GM21526 (cell line): ENCODE results near the gene BARD1.
"Not testable (repeated sequence)": the region's sequence is repeated elsewhere in the genome, so short reads cannot be mapped to it uniquely, and the experiment has no call there.

Source experiments
- ATAC-seq: cut with Tn5 transposase; IDR thresholded peaks from one replicate; pipeline ENCODE4 v1.9.1; 2021; ENCODE audit warnings: moderate library complexity; ENCODE audit not compliant: unreplicated experiment, low FRiP score

The BARD1 gene

DNA sequence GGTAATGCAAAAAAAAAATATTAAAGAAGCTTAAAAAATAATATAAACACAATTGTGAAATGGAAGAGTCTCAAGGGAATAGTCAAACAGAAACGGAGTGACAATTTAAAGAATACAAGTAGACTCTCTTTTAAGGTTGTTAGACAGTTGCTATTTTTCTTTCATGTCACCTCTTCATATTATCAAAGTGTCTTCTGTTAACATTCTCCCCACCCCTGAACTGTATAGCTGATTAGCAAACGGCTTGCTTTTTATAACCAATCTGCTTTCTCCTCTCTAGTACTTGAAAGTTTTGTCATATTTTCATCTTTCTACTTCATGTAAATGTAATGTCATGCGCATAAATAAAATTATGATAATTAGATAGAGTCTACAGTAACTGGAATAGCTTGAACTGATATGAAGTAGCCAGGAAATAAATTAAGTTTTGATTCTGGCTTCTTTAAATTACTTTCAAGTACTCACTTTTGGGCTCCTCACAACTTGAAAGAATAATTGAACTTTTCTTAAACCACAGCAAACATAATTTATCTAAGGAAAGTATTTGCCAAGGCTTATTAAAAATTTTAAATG, 37.0 kb downstream of the BARD1 start:
- no peak for ATAC-seq

- no peak for ATAC-seq
These were observed 44.3 kb downstream of the BARD1 start for GRCh38 chr2:214765180-214765579.

- no peak for ATAC-seq
These were observed 56.0 kb downstream of the BARD1 start for GRCh38 chr2:214753455-214753854.

GRCh38 chr2:214750529-214750928, 59.0 kb downstream of the BARD1 start:
- no peak for ATAC-seq

DNA sequence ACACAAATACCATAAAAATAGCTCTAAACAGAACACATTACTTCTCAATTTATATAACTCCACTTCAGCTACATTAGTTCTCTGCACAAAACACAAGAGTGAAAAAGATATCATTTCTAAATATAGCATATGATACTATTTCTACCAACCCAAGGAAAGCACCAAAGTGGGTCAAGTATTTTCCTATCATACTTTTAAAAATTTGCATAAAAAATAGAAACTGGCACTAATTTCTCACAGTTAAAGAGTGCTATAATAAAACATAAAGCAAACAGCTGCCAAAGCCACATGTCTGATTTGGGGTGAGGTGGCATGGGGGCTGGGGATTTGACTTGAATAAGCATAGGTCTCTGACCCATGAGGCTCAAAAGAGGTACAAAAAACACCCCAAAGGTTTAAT, 61.5 kb downstream of the BARD1 start:
- ATAC-seq: no peak

- ATAC-seq: no peak
These were observed 67.4 kb downstream of the BARD1 start for GRCh38 chr2:214742119-214742518.

GRCh38 chr2:214740867-214741395, 68.6 kb downstream of the BARD1 start:
- ATAC-seq: no peak

- peak; percentile 94 for ATAC-seq
These were observed 72.3 kb downstream of the BARD1 start for GRCh38 chr2:214737188-214737587.

DNA sequence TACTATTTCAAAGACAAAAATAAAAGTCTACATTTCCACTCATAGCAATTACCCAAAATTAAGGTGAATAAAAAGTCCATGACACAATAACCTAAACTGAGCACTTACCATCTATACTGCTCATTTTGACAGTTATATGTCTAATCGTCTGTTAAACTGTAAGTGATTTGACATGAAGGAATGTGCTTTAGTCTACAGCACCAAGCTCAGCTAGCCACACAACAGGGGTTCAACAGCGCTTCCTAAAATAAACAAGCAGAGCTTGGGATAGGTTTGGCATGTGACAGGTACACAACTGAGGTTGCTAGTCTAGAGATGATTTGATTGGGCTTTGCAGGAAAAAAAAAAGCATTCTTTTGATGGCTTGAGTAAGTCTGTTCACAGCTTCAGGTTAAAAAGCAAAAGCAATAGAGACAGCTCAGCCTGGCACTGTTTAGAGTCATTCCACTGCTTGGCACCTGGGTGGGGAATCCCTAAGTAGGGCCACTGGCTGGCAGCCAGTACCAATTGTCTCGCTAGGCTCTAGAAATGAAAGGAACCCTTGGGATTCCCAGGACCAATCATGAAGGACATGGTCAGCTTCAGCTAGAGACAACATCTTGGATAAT, 78.6 kb downstream of the BARD1 start:
- no peak for ATAC-seq

DNA sequence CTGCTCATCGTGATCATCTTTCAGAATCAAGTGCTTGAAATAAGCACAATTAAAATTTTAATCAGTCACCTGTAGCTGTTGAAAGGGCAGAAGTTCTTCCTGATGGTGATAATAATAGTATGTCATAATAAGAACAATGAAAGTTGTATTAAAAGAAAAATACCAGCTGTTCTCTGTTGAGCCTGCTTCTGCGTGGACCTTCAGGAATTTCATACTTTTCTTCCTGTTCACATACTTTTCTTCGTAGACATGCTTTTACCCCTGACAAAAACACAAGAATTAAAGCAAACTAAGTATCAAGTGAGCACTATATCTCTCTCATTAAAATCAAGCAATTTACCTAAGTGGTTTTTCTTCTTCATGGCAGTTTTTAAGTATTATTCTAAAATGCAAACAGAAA, 79.2 kb downstream of the BARD1 start:
- ATAC-seq: no peak

GRCh38 chr2:214724741-214725140, 84.7 kb downstream of the BARD1 start:
- ATAC-seq: no peak

GRCh38 chr2:214717837-214718236, 91.6 kb downstream of the BARD1 start:
- not testable (repeated sequence) for ATAC-seq

DNA sequence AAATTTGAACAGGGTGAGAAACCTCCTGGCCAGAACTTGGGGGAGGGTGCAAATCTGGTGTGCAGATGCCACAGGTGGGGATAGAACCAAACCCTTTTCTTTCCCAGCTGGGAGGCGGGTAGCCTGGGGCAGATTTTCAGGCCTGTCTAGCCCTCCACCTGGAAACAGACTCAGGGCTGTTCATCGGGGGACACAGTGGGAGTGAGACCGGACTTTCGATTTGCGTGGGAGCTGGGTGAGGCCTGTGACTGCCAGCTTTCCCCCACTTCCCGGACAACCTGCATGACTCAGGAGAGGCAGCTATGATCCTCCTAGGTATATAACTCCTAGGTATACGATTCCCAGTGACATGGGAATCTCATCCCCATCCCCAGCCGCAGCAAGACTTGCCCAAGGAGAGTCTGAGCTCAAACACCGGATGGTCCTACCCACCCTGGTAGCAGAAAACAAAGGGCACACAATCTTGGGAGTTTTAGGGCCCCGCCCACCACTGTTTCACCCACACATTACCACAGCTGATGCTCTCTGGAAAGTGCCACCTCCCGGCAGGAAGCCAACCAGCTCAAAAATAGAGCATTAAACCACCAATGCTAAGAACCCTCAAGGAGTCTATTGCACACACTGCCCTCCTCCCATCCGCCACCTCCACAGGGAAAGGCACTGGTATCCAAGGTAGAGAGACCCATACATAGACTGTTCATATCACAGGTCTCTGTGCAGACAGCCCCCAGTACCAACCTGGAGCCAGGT, 92.5 kb downstream of the BARD1 start:
- ATAC-seq: no peak

GRCh38 chr2:214715025-214715424, 94.5 kb downstream of the BARD1 start:
- no peak for ATAC-seq

GRCh38 chr2:214713080-214713830, 96.2 kb downstream of the BARD1 start:
- no peak for ATAC-seq

DNA sequence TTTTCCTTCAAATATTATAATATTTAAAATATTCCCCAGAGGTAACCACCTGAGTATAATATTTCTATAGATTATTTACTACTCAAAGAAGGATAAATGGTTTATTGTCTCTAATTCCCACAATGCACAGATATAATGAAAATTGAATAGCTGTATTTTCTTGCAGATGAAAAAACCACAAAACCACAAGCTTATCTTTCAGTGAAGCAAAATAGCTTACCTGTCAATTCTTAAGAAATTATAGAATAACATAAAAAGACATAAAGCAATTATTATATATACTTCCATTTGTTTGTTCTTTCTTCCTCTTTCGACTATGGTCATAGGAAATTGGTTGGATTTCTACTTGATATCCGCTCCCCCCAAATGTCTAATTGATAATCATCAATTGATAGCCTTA, 98.8 kb downstream of the BARD1 start:
- no peak for ATAC-seq

- ATAC-seq: no peak
These were observed 102.5 kb downstream of the BARD1 start for GRCh38 chr2:214706986-214707385.

DNA sequence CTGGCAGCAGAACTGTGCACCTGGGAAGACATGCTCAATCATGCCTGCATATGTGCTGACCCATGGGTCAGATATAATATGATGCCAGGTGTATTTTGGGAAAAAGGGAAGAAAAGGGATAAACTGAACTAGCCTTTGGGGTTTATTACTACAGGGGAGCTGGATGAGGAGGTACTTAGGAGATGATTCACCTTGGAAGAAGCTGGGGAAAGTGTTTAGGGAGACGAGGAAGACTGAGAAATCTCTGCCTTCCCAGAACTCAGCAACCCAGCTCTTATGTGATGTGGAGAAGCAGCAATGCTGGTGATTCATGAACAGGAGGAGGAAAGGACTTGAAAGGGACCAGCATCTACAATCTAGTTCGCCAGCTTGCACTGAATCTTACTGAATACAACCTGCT, 110.2 kb downstream of the BARD1 start:
- no peak for ATAC-seq

- ATAC-seq: no peak
These were observed 112.8 kb downstream of the BARD1 start for GRCh38 chr2:214696681-214697080.

- ATAC-seq: no peak
These were observed 113.7 kb downstream of the BARD1 start for GRCh38 chr2:214695789-214696188.

- ATAC-seq: peak; percentile 58
These were observed 125.9 kb downstream of the BARD1 start for GRCh38 chr2:214683557-214683956.
